COLO668 (cell line): ENCODE results near the gene TTN.

Source experiments
- DNase-seq: peaks from one replicate; lab custom pipeline; 2025; ENCODE audit not compliant: unreplicated experiment; lab: John Stamatoyannopoulos, UW

TTN gene

DNA sequence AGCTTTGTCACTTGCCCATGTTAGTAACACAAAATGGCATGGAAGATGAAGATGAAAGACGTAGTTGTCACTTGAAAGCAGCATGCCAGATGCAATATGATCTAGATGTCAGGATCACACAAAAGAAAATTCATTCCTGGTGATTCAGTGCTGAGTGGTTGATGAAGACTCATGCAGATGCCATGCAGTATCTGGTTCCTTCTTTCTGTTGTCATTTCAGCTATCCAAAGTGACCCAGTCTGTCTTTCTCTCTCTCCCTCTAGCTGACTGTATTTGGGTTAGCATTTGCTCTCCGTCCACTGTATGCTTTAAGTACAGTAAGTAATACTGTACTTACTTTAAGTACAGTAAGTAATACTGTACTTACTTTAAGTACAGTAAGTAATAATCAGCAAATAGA lies 50.4 kb downstream of the TTN start:
- no peak for DNase-seq

- no peak for DNase-seq
Measured at GRCh38 chr2:178756343-178756742, 50.9 kb downstream of the TTN start.

GRCh38 chr2:178747767-178748166 lies 59.5 kb downstream of the TTN start:
- no peak for DNase-seq

GRCh38 chr2:178734518-178734917 lies 72.7 kb downstream of the TTN start:
- no peak for DNase-seq

- DNase-seq, result no peak
Measured at GRCh38 chr2:178733975-178734374, 73.2 kb downstream of the TTN start.

GRCh38 chr2:178732913-178733312 lies 74.3 kb downstream of the TTN start:
- DNase-seq, result no peak

GRCh38 chr2:178731300-178731699 lies 75.9 kb downstream of the TTN start:
- no peak for DNase-seq

DNA sequence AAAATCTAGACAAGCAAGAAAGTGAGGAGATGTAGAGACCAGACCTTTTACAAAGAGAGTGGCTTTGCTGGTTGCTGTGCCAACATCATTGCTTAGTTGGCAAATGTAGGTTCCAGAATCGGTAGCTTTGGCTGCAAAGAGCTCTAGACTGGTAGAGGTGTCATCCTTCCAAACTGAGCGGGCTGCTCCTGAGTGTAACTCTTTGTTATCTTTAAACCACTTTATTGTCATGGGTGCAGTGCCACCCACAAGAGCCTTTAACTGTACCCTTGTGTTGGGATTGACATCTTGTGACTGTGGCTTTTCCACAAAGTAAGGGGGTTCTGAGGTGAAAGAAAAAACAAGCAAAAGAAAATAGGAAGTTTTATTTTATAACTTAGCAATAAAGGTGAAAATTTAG lies 77.2 kb downstream of the TTN start:
- no peak for DNase-seq

GRCh38 chr2:178723786-178724346 lies 83.4 kb downstream of the TTN start:
- DNase-seq, result no peak

- no peak for DNase-seq
Measured at GRCh38 chr2:178722296-178722695, 84.9 kb downstream of the TTN start.

- DNase-seq, result no peak
Measured at GRCh38 chr2:178718988-178719387, 88.2 kb downstream of the TTN start.

GRCh38 chr2:178718283-178718682 lies 88.9 kb downstream of the TTN start:
- no peak for DNase-seq

GRCh38 chr2:178716394-178716793 lies 90.8 kb downstream of the TTN start:
- DNase-seq, result no peak

- DNase-seq, result no peak
Measured at GRCh38 chr2:178715366-178715765, 91.9 kb downstream of the TTN start.

DNA sequence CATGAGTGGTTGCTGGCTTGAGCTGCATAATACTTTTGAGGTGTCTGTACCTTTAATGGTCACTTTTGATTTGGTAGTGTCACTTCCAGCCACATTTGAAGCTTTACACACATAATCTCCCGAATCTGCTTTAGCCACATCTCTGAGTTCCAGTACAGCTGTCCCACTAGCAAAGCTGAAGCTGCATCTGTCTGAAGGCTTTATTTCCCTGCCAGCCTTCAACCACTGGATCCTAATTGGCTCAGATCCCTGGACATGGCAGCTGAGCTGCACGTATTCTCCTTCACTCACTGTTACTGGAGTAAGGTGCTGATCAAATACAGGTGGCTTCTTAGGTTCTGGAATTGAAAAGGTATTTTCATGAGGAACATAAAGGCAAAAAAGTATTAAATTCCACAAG lies 99.7 kb downstream of the TTN start:
- no peak for DNase-seq

DNA sequence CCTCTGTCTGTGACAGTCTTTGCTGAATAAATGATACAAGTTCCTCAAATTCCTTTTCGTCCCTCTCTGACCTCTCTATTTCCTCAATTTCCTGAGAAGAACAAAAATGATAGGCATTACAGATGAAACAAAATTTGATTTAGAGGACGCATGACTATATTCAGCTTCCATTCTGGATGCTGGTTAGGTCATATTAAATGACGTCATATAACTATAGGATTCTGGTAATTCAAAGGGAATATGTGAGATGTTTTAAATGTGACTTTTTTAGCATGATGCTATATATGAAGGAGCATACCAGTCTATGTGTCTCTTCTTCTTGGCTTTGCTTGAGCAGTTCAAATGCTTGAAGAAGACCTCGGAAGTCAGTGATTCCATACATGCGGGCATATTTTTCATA lies 102.3 kb downstream of the TTN start:
- no peak for DNase-seq

- no peak for DNase-seq
Measured at GRCh38 chr2:178702361-178702760, 104.9 kb downstream of the TTN start.

- no peak for DNase-seq
Measured at GRCh38 chr2:178700922-178701342, 106.3 kb downstream of the TTN start.

- no peak for DNase-seq
Measured at GRCh38 chr2:178700136-178700535, 107.1 kb downstream of the TTN start.

GRCh38 chr2:178692845-178693244 lies 114.4 kb downstream of the TTN start:
- no peak for DNase-seq

DNA sequence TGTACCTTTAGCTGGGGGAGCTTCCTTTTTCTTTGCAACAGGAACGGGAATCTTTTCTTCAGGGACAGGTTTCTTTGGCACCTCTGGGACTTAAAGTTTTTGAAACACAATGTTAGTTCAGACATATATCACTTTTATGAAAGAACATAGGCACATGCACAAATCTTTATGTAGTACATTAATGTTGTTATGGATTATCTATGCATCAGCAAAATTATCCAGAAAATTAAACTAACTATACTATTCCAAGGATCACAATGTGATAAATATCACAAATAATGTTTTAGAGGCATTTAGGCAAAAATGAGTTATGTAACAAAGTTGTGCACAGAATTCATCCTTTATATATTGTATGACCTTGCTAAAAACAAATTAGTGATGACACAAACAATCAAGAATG lies 117.4 kb downstream of the TTN start:
- DNase-seq, result no peak

DNA sequence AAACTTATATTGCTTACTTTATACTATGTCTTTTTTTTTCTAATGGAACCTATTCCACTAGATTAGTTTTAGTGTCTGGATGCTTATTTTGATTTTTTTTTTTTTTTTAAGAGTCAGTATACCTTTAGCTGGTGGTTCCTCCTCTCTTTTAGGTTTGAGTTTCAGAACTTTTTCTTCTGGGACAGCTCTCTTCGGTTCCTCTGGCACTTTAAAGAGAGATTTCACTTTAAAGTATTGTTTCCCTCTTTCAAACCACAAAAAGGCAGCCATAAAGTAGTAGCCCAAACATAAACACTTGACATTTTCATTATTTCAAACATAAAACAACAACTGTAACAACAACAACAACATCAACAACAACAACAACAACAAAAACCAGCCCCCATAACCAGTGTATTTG lies 123.3 kb downstream of the TTN start:
- DNase-seq, result no peak

DNA sequence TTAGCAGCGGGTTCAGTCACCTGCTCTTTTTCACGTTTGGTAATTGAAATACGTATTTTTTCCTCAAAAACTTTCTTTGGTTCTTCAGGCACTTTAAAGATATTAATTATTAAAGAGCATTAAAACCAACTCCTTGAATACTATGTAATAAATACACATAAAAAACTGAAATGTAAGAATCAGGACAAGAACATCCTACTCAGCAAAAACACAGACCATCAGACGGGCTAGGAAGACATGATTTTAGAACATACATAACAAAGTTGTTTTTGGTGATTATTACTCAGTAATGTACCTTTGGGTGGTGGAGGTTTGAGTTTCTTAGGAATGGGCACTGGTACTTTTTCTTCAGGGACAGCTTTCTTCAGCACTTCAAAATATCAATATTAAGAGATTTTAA lies 126.1 kb downstream of the TTN start:
- DNase-seq, result no peak

GRCh38 chr2:178679891-178680290 lies 127.3 kb downstream of the TTN start:
- no peak for DNase-seq
